NOMO-1 treated with dmso at 0.1 percent for 144 hours (cell line): ENCODE data around the gene PXYLP1.

Source experiments
- DNase-seq: peaks from one replicate; lab custom pipeline; 2025; ENCODE audit not compliant: unreplicated experiment; lab: John Stamatoyannopoulos, UW

The PXYLP1 gene

DNA sequence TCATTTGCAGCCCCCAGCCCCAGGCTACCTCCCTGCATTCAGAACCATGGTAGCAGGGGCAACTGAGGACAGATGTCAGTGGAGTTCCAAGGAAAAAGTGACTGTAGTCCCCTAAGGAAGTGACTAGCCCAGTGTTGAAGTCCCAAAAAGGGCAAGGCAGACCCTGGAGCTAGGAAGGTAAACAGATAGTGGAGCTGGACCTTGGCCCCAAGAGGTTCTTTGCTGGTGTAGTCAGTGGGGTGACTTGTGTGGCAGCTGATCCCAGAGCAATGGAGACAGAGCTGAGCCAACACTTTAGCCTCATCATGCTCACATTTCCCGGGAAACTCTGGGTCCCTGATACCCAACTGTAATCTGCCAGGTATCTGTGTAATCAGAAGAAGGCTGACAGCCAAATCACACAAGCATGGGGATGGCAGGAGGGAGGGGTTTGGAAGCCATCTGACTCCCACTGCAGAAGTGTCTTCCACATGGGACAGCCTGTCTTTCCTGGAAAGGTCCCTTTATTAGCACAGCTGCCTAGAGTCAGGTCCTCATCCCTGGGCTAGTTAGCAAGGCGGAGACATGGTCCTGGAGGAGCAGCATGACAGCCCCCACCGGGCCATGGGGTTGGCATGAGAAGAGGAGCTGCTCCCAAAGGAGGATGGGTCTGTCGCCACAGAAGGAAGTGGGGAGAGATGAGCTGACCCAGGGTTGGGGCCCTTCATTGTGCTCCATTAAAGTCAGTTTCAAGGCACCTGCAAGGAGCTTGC is 39.8 kb downstream of the PXYLP1 start:
- no peak for DNase-seq

GRCh38 chr3:141272906-141273662 is 41.5 kb downstream of the PXYLP1 start:
- DNase-seq = no peak

DNA sequence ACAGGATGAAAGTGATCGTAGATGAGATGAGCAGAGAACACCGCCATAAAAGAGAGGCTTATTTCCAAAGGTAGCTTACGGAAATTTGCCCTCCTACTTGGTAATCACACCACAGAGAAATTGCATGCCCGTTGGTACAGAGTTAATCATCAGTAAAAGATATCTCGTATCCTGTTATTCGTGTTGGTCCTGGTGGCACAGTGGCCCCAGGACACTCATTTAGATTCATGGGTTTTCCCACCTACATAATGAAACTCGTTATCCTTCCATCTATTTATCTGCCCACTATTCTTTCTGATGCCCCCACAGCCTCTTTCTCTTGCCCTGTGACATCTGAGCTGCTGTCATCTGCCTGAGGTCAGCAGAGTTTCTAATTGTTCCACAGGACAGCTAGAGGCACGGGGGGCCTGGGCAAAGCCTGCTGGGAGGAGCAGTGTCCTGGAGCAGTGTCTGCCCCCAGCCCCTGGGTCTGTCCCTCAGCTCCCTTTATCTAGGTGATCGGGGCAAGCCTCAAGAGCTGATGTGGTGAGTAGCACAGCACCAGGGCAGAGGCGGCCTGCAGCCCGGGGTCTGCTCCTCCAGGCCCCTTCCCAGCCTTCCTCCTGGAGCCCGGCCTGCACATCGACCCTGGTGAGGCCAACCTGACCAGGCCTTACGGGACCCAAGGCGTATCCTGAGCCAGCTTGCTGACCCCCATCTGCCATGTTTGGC is 42.2 kb downstream of the PXYLP1 start:
- no peak for DNase-seq

DNA sequence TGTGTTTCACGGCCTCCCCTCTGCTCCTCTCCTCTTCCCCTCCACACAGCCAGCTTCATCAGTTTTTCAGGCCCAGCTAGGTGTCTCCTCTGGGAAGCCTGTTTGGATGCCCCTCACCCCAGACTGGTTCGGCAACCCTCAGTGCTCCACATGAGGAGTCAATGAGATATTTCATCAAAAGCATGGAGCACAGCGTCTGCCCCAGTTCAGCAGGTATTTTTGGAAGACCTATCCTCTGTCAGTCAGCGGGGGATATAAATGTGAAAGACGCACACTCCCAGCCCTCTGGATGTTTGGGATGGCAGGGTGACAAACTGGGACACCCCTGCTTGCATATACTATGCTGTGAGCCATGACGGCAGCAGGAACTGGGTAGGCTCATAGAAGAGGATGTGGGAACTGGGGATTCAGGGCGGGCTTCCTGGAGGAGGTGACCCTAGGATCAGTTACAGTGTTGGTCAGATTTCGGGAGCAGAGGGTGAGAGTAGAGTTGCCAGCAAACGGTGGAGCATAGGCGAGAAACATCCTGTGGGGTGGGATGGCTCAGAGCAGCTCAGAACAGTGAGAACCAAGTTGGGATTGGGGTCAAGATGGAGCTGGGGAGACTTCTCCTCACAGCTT is 42.9 kb downstream of the PXYLP1 start:
- DNase-seq = no peak

- no peak for DNase-seq
Observed at GRCh38 chr3:141275032-141275422, 43.4 kb downstream of the PXYLP1 start.

- DNase-seq = no peak
Observed at GRCh38 chr3:141275511-141275910, 43.9 kb downstream of the PXYLP1 start.

GRCh38 chr3:141275973-141276372 is 44.3 kb downstream of the PXYLP1 start:
- DNase-seq = no peak

- no peak for DNase-seq
Observed at GRCh38 chr3:141276398-141276797, 44.8 kb downstream of the PXYLP1 start.

- DNase-seq = no peak
Observed at GRCh38 chr3:141277451-141277850, 45.8 kb downstream of the PXYLP1 start.

DNA sequence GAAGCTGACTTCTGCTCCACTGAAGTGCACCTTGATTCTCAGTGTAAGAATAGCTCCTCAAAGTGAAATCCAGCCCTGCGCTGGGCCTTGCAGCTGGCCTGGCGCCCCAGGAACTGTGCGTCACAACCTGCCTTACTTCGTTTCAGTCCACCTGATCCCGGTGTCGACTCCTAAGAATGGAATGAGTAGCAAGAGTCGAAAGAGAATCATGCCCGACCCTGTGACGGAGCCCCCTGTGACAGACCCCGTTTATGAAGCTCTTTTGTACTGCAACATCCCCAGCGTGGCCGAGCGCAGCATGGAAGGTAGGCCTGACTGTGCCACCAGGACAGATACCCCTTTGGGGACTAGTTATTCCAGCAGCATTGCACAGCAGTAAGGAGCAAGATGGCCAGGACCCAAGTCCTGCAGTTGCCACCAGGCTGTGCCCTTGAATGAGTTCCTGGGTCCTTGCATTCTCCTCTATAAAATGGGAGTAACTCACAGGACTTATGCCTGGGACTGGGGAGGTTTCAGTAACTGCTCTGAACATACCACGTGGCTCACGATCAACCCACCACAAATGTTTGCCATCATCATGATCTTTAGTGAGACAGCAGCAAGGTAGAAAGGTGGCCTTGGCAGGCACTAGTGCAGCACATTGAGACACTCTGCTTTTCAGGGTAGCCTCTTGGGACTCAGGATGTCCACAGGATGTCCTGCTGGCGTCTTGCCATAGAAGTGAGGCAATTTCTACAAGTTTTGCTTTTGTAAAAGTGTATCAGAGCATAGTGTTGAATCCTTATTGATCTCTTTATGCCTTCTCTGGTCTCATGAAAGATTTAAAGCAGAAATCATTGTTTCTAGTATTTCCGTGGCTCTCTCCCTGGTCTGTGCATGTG is 46.8 kb downstream of the PXYLP1 start:
- DNase-seq = no peak

GRCh38 chr3:141279077-141279967 is 47.7 kb downstream of the PXYLP1 start:
- DNase-seq = no peak

DNA sequence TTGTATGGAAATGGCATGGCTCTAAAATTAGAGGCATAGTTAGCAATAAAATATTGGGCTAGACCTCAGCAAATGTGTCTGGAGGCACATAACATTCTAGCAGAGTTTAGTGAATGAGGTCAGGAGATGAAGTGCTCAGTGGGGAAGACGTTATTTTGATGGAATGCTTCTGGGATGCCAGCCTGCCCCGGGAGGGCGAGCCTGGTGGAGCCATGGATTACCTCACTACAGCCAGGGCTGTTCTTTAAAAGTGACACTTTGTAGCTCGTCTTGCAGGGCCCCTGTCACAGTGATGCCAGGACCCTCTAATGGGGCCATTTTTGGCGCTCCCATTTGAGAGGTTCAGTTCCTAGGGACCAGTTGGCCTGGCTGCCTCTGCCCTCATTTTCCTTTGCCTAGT is 48.5 kb downstream of the PXYLP1 start:
- DNase-seq = no peak

GRCh38 chr3:141280690-141281089 is 49.1 kb downstream of the PXYLP1 start:
- DNase-seq = no peak

GRCh38 chr3:141285570-141285969 is 53.9 kb downstream of the PXYLP1 start:
- DNase-seq = no peak

DNA sequence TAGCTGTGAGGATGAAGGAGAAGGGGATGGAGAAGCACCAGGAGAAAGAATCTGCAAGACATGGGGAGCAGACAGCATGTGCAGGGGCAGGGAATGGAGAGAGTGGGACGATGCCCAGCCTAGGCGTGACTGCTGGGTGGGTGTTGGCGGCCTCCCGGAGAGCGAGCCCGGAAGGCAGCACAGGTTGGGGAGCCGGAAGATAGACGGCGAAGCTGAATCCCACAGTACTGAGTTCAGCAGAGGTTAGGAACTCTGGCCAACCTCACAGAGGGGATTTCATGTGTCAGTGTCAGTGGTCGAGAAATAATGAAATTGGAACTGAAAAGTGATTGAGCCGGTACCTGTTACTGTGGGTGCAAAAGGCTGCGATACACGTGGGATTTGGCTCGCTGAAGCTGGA is 55.2 kb downstream of the PXYLP1 start:
- DNase-seq = no peak

DNA sequence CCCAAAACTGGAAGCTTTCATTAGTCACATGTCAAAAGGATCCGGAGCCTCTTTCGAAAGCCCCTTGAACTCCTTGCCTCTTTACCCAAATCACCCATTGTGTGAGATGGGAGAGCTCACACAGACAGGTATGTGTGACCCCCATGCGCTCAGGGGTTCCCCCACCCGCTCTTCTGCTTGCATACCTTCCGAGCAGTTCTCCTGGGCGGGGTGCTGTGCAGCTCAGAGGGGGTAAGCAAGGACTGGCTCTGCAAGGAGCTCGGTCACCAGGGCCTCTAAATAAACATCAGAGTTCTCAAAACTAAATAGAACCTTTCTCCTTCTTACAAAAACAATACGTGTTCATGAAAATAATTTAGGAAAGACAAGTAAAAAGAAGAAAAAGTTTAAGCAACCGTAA is 55.7 kb downstream of the PXYLP1 start:
- no peak for DNase-seq

- peak; percentile 8 for DNase-seq
Observed at GRCh38 chr3:141288336-141288990, 56.8 kb downstream of the PXYLP1 start.

DNA sequence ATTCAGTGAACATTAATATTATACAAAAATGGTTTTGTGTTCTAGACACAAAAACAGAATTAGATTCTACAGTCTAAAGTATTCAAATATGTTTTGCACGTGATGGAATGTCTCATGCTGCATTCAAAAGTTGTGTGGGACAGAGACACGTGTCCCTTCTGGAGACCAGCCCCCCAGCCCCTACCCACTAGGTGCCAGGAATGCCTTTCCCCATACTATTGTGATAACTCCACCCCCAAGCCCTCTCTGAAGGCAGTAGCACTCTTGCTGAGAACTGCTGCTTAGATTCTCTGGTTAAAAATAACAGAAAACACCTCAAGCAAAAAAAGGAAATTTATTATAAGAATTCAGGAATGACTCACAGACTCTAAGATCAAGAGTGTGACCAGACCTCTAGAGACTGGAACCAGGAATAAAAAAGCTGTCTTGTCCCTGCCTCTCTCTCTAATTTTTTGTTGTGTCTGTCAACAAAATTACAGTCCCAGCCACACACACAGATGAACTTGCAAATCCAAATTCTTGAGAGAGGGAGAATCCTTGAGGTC is 57.7 kb downstream of the PXYLP1 start:
- DNase-seq = no peak
